ENCODE data around the gene SYMPK. TPM values are rescaled to one million over a fixed set of nuclear protein-coding genes. Genes with fewer than 3 reads are reported as not detected.

The SYMPK gene
- total RNA-seq, 2 donors from 2014 or later, result 16.4 to 20.6 TPM

DNA sequence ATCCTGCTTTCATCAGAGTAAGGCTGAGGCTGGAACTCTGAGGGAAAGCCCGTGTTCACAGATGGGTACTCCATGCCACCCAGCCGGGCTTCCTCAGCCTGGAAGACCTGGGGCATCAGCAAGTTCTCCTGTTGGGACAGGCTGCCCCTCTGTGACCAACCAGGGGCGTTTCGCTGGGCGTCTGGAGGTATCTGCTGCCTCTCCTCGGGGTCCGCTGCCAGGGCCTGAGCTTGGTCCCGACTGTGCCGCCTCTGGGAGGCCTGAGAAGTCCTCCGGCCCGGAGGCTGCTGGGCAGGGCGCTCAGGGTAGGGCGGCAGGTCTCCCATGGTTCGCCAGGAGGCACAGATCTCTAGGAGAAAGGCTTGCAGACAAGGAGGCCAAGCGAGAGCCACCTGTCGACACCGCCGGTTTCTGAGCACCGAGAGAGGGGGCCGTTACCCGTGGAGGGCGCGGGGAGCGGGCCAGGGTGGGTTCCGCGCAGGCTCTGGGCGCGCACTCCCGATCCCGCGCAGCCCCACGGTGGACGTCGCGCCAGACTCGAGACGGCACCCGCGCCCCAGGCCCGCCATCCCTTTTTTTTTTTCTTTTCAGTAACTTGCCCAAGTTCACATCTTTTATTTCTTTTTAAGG is 48.0 kb downstream of the SYMPK start, which contains the start of gene RSPH6A:
TSS of gene RSPH6A (minus strand) at position 458 of the 630 bp plus-strand sequence. CDS start at position 326, 132 bp downstream.
- H3K27me3 ChIP-seq, result no peaks in the 10 kb centered on the region
- no peak for DNase-seq (ENCODE audit: low spot score)
- H3K36me3 ChIP-seq, result peaks cover 6% of the 10 kb centered on the region
- H3K4me3 ChIP-seq, result peak within 1 kb of the TSS; percentile 46 to 55
- TF ChIP-seq, protein P1, sequence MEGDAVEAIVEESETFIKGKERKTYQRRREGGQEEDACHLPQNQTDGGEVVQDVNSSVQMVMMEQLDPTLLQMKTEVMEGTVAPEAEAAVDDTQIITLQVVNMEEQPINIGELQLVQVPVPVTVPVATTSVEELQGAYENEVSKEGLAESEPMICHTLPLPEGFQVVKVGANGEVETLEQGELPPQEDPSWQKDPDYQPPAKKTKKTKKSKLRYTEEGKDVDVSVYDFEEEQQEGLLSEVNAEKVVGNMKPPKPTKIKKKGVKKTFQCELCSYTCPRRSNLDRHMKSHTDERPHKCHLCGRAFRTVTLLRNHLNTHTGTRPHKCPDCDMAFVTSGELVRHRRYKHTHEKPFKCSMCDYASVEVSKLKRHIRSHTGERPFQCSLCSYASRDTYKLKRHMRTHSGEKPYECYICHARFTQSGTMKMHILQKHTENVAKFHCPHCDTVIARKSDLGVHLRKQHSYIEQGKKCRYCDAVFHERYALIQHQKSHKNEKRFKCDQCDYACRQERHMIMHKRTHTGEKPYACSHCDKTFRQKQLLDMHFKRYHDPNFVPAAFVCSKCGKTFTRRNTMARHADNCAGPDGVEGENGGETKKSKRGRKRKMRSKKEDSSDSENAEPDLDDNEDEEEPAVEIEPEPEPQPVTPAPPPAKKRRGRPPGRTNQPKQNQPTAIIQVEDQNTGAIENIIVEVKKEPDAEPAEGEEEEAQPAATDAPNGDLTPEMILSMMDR (IDR thresholded peaks at IDR 0.05), result no peak
- H3K9me3 ChIP-seq, result no peaks in the 10 kb centered on the region
- H3K4me1 ChIP-seq, result peaks cover 0 to 26% of the 10 kb centered on the region in 2 donors
- H3K27ac ChIP-seq, result peak within 1 kb of the TSS; percentile 55 to 70

DNA sequence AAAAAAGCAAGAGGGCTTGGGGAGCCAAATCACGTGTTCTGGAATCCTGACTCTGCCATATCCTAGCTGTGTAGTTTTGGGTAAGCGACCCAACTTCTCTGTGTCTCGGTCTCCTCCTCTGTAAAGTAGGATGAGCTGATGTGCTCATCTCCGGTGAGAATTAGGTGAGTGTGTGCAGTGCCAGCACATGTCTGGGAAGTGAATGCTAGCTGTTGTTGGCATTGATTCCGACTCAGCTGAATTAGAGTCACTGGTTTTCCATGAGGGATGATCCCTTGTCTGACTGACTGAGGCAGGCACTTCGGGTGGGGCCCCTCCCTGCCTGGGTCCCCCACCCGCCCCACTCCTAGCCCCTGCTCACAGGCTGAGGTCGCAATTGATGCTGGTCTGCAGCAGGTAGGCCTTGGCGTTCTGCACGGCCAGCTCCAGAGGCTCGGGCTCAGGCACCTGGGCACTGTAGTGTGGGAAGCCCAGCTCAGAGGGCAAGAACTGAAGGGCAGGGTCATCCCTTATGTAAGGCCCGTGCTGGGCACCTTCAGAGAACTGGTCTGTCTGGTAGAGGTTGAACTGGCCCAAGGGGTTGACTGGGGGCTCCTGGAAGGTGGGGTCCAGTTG is 48.7 kb downstream of the SYMPK start:
- TF ChIP-seq, protein P1 (IDR thresholded peaks at IDR 0.05), result no peak
- Histone ChIP-seq H3K36me3 (no peaks in the 10 kb centered on the region), H3K9me3 (no peaks in the 10 kb centered on the region), H3K27ac (no peak overlapping the region), H3K27me3 (no peaks in the 10 kb centered on the region), H3K4me1 (peaks cover 0 to 30% of the 10 kb centered on the region in 2 donors), H3K4me3 (no peak overlapping the region)
- no peak for DNase-seq (ENCODE audit: low spot score)

GRCh38 chr19:45812297-45812696 is 50.6 kb downstream of the SYMPK start:
- no peak overlapping the region for H3K27ac ChIP-seq
- no peak overlapping the region for H3K4me3 ChIP-seq
- H3K36me3 ChIP-seq, result no peaks in the 10 kb centered on the region
- no peaks in the 10 kb centered on the region for H3K9me3 ChIP-seq
- no peaks in the 10 kb centered on the region for H3K27me3 ChIP-seq
- TF ChIP-seq, protein P1 (IDR thresholded peaks at IDR 0.05), result no peak
- no peak for DNase-seq (ENCODE audit: low spot score)
- peaks cover 0 to 30% of the 10 kb centered on the region in 2 donors for H3K4me1 ChIP-seq

- DNase-seq (ENCODE audit: low spot score), result no peak
- no peaks in the 10 kb centered on the region for H3K9me3 ChIP-seq
Observed at GRCh38 chr19:45809643-45810159, 53.2 kb downstream of the SYMPK start.

DNA sequence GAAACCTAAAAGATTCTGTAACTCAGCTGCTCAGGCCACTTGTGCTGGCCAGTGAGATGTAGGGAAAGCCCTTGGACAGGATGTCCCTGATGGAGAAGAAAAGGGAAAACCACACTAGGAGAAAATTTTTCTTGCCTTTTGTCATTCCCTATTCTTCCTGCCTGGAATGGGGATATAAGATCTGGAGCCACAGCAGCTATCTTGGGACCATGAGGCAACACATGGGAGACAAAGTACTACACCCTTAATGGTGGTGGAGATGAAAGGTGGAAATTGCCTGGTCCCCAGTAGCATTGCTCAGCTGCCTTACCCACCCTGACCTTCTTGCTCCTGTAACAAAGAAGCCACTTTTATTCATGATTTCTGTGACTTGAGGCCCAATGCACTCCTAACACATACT is 57.2 kb downstream of the SYMPK start:
- no peaks in the 10 kb centered on the region for H3K36me3 ChIP-seq
- no peak for DNase-seq (ENCODE audit: low spot score)
- H3K9me3 ChIP-seq, result no peaks in the 10 kb centered on the region
- H3K27me3 ChIP-seq, result no peaks in the 10 kb centered on the region
- TF ChIP-seq, protein P1 (IDR thresholded peaks at IDR 0.05), result no peak
- no peak overlapping the region for H3K27ac ChIP-seq
- no peak overlapping the region for H3K4me3 ChIP-seq
- H3K4me1 ChIP-seq, result peaks cover 0 to 3% of the 10 kb centered on the region in 2 donors

More at GRCh38 chr19:45809643-45810159, 53.2 kb downstream of the SYMPK start:
- Histone ChIP-seq H3K27me3 (no peaks in the 10 kb centered on the region), H3K36me3 (no peaks in the 10 kb centered on the region), H3K4me1 (peaks cover 0 to 6% of the 10 kb centered on the region in 2 donors), H3K27ac (no peak overlapping the region), H3K4me3 (no peak overlapping the region)
- TF ChIP-seq, protein P1 (IDR thresholded peaks at IDR 0.05), result no peak
